NCI-H2171 treated with DMSO at 0.1 percent for 48 hours (cell line): ENCODE data around the gene ZACN.

Experiments used
- DNase-seq: peaks from one replicate; lab custom pipeline; 2025; lab: John Stamatoyannopoulos, UW

Gene ZACN

DNA sequence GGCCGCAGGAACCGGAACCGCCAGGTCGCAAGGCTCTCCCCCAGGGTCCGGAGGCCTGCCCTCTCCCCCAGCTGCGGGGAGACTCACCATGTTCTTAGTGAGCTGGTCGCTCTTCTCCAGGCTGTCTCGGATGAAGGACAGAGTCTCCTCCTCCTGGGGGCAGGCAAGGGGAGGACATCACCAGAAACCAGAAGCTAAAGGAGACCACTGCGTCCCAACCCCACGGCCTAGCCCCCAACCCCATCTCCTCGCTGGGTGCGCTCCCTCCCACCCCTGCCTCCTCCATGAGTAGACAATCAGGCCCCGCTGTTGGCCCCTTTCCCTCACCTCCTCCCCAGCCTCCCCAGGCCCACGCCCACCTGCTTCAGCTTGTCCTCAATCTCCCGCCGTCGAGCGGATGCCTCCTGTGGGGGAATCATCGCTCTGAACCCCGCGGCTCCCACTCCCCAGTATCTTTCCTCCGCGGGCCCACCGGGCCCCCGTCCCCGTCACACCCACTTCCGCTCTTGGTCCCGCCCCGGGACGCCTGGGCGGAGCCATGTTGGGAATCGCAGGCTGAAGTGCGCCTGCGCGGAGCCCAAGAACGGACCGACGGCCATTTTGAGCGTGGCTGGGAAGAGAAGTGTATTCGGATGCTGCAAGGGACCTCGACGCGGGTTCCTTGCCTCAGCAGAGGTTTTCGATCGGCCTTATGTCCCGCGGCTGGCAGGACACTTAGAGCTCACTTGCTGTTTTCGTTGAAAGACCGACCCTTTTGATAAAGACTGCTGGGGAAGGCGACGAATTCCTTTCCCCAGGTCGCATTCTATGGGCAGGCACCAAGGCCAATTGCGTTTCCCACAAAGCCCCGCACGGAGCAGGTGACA, 24.5 kb downstream of the ZACN start, which contains the start of gene EXOC7:
TSS of gene EXOC7 (minus strand) at position 514 of the 866 bp plus-strand sequence. CDS start at position 419, 95 bp downstream.
- peak; percentile 94 for DNase-seq

DNA sequence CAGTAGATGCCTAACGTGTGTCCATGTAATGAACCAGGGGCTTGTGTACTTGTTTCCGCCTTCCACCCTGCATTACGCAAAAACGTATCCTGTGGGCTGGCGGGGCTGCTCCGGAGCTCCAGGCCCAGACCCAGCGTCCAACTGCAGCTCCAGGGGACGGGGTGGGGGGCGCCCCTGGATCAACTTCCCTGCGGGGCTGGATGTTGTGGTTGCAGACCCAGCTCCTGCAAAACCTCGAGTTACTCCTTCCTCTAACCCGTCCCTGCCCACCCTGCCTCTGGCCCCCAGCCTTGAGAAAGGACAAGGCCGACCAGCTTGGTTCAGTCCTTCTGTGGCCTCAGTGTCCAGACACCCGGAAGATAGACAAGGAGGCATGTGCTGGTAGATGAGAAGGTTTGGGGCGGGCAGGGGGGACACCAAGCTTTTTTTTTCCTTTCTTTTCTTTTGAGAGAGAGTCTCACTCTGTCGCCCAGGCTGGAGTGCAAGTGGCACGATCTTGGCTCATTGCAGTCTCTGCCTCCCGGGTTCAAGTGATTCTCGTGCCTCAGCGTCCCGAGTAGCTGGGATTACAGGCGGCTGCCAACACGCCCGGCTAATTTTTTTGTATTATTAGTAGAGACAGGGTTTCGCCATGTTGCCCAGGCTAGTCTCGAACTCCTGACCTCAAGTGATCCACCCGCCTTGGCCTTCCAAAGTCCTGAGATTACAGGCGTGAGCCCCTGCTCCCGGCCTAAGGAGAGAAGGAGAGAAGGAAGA, 25.3 kb downstream of the ZACN start:
- DNase-seq: no peak

GRCh38 chr17:76104896-76105231, 25.9 kb downstream of the ZACN start:
- DNase-seq: no peak

GRCh38 chr17:76106703-76107102, 27.7 kb downstream of the ZACN start:
- peak; percentile 89 for DNase-seq

DNA sequence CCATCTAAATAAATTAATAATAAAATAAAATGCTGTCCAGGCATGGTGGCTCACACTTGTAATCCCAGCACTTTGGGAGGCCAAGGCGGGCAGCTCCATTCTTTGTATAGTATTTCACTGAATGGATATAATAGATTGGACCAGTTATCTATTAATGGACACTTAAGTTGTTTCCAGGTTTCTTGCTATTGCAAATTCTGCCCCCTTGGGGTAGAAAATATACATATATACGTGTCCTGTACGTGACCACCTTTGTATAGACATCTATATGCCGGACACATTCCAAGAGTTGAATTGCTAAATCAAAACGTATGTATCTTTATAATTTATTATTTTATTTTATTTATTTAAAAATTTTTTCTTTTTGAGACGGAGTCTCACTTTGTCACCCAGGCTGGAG, 28.5 kb downstream of the ZACN start:
- no peak for DNase-seq

DNA sequence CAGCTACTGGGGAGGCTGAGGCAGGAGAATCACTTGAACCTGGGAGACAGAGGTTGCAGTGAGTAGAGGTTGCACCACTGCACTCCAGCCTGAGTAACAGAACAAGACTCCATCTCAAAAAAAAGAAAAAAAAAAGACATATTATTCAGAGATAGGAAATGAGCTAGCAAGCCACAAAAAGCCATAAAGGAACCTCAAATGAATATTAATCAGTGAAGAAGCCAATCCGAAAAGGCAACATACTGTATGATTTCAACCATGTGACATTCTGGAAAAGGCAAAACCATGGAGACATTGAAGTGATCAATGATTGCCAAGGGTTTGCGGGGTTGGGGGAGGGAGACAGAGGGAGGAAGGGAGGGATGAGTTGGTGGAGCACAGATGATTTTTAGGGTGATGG, 33.0 kb downstream of the ZACN start:
- no peak for DNase-seq

GRCh38 chr17:76115138-76115754, 36.3 kb downstream of the ZACN start:
- no peak for DNase-seq

GRCh38 chr17:76119409-76120371, 40.7 kb downstream of the ZACN start:
- no peak for DNase-seq

GRCh38 chr17:76120658-76121008, 41.7 kb downstream of the ZACN start:
- DNase-seq: no peak

- no peak for DNase-seq
Observed at GRCh38 chr17:76121932-76122430, 43.0 kb downstream of the ZACN start.

DNA sequence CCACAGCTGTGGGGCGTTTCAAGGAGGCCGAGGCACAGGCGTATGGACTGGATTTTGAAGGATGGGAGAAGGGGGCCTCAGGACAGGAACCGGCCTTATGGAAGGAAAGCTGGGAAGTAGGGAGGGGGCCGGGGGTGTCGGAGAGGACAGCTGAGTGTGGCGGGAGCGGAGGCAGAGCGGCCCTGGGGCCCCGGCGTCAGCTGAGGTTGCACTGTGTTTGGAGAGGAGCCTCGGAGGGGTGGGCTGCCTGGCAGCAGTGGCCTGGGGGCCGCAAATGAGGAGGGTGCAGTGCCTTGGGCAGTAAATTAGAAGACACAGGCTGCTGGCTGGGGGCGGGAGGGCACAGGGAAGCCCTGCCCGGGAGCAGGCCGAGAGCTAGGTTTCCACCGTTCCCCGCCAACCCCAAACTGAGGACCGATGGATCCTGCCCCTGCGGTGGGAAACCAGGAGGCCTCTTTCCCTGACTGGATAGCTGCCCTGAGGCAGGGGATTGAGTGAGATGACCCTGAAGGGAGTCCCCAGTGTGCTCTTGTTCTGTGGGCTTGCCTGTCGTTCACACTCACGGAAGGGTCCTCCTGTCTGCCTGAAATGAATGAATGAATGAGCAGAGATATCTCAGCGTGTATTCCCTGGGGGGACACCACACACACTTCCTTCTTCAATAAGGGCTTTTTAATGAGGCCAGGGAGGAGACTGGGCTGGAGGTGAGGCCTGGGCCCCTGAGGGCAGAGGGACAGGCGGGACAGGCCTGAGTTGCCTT, 43.6 kb downstream of the ZACN start:
- no peak for DNase-seq

DNA sequence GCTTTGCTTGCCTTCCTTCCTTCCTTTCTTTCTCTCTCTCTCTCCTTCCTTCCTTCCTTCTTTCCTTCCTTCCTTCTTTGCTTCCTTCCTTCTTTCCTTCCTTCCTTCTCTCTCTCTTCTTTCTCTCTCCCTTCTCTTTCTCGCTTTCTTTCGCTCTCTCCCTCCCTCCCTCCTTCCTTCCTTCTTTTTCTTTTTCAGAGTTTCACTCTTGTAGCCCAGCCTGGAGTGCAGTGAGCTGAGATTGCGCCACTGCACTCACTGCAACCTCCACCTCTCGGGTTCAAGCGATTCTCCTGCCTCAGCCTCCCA, 44.2 kb downstream of the ZACN start:
- DNase-seq: no peak

DNA sequence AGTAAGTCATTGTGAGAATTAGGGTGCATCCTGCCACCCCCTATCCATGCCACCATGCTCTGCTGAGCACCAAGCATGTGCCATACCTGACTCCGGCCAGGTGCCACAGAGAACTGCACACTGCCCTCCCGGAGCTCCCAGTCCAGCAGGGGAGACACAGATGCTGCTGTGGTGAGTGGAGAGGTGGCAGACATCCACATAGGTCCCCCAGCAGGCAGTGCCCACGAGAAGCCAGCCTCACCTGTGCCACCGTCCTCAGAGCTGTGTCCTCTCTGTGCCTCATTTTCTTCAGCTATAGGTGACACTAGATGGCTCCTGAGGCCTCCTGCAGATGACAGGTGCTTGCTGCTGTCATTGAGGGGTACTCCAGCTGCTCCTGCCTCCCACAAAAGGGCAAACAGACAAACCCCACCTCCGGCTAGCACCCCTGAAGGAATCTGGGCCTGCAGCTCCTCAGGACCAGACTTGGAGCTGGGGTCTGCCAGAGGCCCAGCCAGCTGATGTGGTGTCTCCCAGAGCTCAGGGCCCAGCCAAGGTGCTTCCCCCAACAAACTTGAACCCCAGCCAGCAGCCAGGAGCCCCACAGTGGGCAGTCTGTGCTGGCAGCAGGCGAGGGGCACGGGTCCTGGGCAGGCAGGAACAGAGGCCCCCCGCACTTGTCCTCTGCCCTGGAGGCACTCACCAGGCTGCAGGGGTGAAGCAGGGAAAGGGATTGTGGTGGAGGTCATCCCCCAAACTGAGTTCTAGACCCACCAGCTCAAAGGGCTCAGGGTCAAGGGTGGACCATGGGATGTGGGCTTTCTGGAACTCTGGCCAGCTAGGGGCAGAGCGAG, 45.0 kb downstream of the ZACN start:
- no peak for DNase-seq

DNA sequence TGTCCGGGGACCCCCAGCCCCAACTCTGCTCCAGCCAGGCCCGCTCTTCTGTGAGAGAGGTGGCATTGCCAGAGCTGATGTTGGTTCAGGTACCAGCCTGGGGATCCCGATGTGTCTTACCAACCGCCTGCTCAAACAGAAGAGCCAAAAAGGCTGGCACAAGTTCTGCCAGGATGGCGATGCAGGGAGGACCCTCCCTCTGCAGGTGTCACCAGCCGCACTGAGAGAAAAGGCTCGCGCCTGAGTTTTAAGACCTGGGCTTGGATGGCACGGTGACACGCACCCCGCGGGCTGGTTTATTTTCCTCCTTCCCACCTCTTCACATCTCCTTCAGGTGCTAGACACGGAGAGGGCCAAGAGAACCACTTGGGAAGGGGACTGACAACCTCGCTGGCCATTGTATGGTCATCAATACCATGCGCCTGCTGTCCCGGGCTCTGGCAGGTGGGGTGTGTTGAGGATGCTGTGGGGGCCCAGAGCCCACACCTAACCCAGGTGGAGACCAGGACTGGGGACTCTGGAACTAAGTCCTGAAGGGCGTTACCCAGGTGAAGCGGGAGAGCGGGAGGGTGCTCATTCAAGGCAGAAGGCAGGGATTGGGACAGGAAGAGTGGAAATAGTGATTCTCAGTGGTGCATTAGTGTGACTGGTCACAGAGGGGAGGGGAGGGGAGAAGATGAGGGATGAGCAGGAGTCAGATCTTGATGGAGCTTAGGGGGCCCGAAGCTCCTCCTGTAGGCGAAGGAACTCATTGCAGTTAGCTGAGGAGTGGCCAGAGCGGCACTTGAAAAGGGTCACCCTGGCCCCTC, 45.8 kb downstream of the ZACN start:
- no peak for DNase-seq

DNA sequence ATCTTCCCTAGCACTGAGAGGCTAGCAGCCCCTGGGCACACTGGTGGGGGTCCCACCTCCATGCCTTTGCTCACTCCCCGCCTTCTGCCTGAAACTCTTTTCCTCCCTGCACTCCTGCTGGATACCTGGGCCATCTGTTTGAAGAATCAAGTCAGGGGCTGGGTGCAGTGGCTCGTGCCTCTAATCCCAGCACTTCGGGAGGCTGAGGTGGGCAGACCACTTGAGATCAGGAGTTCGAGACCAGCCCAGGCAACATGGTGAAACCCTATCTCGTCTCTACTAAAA, 46.4 kb downstream of the ZACN start:
- DNase-seq: no peak

GRCh38 chr17:76125922-76126321, 46.9 kb downstream of the ZACN start:
- DNase-seq: no peak

DNA sequence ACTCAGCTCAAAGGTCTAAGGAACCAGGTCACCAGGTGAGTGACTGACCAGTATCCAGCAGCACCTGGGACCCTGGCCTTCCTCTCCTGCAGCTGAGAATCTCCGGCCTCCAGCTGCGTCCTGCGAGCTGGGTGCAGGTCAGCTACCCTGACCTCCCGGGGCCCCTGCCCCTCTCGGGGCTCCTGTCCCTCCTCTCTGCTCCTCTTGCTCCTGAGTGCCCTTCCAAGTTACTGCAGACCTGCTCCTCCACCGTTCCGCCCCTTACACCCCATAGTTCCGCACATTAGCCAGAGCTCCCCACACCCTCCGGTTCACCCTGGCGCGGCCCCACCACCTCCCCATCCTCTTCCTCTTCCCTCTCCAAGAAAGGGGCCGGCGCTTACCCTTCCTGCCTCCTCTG, 51.5 kb downstream of the ZACN start:
- DNase-seq: no peak

DNA sequence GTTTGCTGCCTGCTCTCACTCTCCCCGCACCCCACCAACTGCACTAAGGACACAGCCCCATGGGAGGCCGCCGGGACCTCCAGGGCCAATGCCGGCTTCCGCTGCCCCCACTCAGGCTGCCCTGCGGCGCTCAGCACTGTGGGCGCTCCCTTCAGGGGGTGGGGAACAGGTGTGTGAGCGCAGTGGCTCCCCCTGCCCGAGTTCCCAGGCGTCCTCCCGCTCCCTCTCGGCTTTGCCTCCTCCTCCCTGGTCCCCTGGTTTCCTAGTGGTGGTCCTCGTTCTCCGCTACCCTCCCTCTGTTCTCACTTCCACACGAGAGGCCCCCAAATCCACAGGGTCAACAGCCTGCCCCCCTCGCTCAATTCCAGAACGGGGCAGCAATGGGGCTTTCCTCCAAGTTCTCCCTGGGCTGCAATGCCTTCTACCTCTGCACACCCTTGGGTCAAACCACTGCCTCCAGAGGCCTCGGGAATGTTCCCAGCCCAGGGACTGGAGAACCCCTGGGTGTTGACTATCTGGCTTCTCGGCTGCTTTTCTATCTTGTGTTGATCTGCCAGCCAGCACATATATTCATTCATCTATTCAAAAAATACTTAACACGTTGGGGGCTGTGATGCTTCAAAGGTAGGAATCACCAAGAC, 52.2 kb downstream of the ZACN start:
- DNase-seq: no peak
